Hematopoietic multipotent progenitor cell treated with erythropoietin and hydrocortisone succinate and interleukin-3 and kit ligand, for 8 days (in vitro differentiated cells): ENCODE measurements around the gene AP4B1.

ENCODE experiments used
- DNase-seq: peaks from one replicate; pipeline ENCODE4 v3.0.0-alpha.2; 2015

AP4B1 gene

GRCh38 chr1:113929750-113930498 lies 25.3 kb upstream of the AP4B1 start:
- DNase-seq: peak; percentile 70

GRCh38 chr1:113928941-113929749 lies 24.5 kb upstream of the AP4B1 start, which contains the start of gene HIPK1:
Gene HIPK1 (plus strand): TSS chr1:113929324.
- DNase-seq: peak; percentile 91

GRCh38 chr1:113928187-113928930 lies 23.8 kb upstream of the AP4B1 start:
- peak; percentile 46 for DNase-seq

GRCh38 chr1:113924473-113924872 lies 19.9 kb upstream of the AP4B1 start:
- no peak for DNase-seq

GRCh38 chr1:113922957-113923356 lies 18.4 kb upstream of the AP4B1 start:
- DNase-seq: no peak

GRCh38 chr1:113918243-113918642 lies 13.6 kb upstream of the AP4B1 start:
- DNase-seq: no peak

- DNase-seq: no peak
Measured at GRCh38 chr1:113917400-113918082, 12.9 kb upstream of the AP4B1 start.

- DNase-seq: no peak
Measured at GRCh38 chr1:113916974-113917373, 12.4 kb upstream of the AP4B1 start.

GRCh38 chr1:113913887-113914664 lies 9.5 kb upstream of the AP4B1 start:
- peak; percentile 100 for DNase-seq

GRCh38 chr1:113913312-113913668 lies 8.7 kb upstream of the AP4B1 start:
- no peak for DNase-seq

- DNase-seq: peak; percentile 86
Measured at GRCh38 chr1:113912594-113913311, 8.2 kb upstream of the AP4B1 start.

- no peak for DNase-seq
Measured at GRCh38 chr1:113905435-113905861, 849 bp upstream of the AP4B1 start.

GRCh38 chr1:113904293-113904673 lies 316 bp downstream of the AP4B1 start:
- no peak for DNase-seq

GRCh38 chr1:113903501-113904292 lies 902 bp downstream of the AP4B1 start:
- peak; percentile 23 for DNase-seq

GRCh38 chr1:113901191-113901590 lies 3.4 kb downstream of the AP4B1 start:
- DNase-seq: no peak

- no peak for DNase-seq
Measured at GRCh38 chr1:113899111-113899510, 5.5 kb downstream of the AP4B1 start.

GRCh38 chr1:113898241-113898814 lies 6.3 kb downstream of the AP4B1 start:
- DNase-seq: no peak

- no peak for DNase-seq
Measured at GRCh38 chr1:113895961-113896360, 8.6 kb downstream of the AP4B1 start.

GRCh38 chr1:113895098-113895497 lies 9.5 kb downstream of the AP4B1 start:
- no peak for DNase-seq

- DNase-seq: no peak
Measured at GRCh38 chr1:113893267-113893666, 11.3 kb downstream of the AP4B1 start.
